HG02943 (cell line): ENCODE results near the gene USP27X.
A peak's percentile ranks its signal among the peaks of the same experiment; 100 is the strongest.

Experiments used
- ATAC-seq: cut with Tn5 transposase; IDR thresholded peaks from one replicate; pipeline ENCODE4 v1.9.1; 2021; ENCODE audit warnings: mild to moderate bottlenecking, low read depth, moderate library complexity; ENCODE audit not compliant: unreplicated experiment

The USP27X gene

GRCh38 chrX:49880668-49881067 lies 1.4 kb downstream of the USP27X start:
- ATAC-seq: no peak

GRCh38 chrX:49884290-49884862 lies 5.1 kb downstream of the USP27X start:
- no peak for ATAC-seq

- ATAC-seq: no peak
These were observed 13.3 kb downstream of the USP27X start for GRCh38 chrX:49892542-49892941.

GRCh38 chrX:49896951-49897350 lies 17.7 kb downstream of the USP27X start:
- no peak for ATAC-seq

GRCh38 chrX:49901048-49901447 lies 21.8 kb downstream of the USP27X start:
- ATAC-seq: no peak

- ATAC-seq: no peak
These were observed 31.1 kb downstream of the USP27X start for GRCh38 chrX:49910344-49910743.

- no peak for ATAC-seq
These were observed 32.8 kb downstream of the USP27X start for GRCh38 chrX:49912086-49912485.

GRCh38 chrX:49912861-49913260 lies 33.6 kb downstream of the USP27X start:
- no peak for ATAC-seq

- no peak for ATAC-seq
These were observed 36.3 kb downstream of the USP27X start for GRCh38 chrX:49915361-49916222.

- no peak for ATAC-seq
These were observed 40.3 kb downstream of the USP27X start for GRCh38 chrX:49919617-49920016.

- ATAC-seq: no peak
These were observed 41.8 kb downstream of the USP27X start for GRCh38 chrX:49921109-49921508.

GRCh38 chrX:49922291-49923241 lies 43.3 kb downstream of the USP27X start, which contains the start of gene CLCN5:
Gene CLCN5 (plus strand): TSS chrX:49922596. CDS start chrX:49925299, 2,703 bp downstream.
- ATAC-seq: peak; percentile 94

GRCh38 chrX:49925176-49925575 lies 45.9 kb downstream of the USP27X start:
- ATAC-seq: no peak

GRCh38 chrX:49930039-49930438 lies 50.8 kb downstream of the USP27X start:
- ATAC-seq: no peak
